K562 (cell line): ENCODE results near the gene MRPL40. TPM values are rescaled to one million over a fixed set of nuclear protein-coding genes. Genes with fewer than 3 reads are reported as not detected.

Experiments used
- ARNT ChIP-seq, 2 experiments: fragments of 450-650 bp; IDR thresholded peaks; 2 replicates each; pipeline ENCODE4 v1.6.1; 2016; ENCODE audit warnings: mild to moderate bottlenecking in 1 of 2
- ASH1L ChIP-seq: fragments of 450-650 bp; IDR thresholded peaks from 2 replicates; pipeline ENCODE4 v1.6.1; 2018; ENCODE audit warnings: borderline replicate concordance, mild to moderate bottlenecking, low read depth; ENCODE audit not compliant: partially characterized antibody
- BHLHE40 ChIP-seq: IDR thresholded peaks from 2 replicates; pipeline ENCODE4 v1.6.1; 2011; ENCODE audit warnings: low read length, improper control_type of control experiment
- BMI1 ChIP-seq: fragments of 150-350 bp; IDR thresholded peaks from 2 replicates; pipeline ENCODE4 v1.6.1; 2014; ENCODE audit warnings: low read length
- CBX1 ChIP-seq: sonication (generic); IDR thresholded peaks from 2 replicates; pipeline ENCODE4 v1.6.1; 2016; ENCODE audit warnings: antibody characterized with exemption, low read depth, mild to moderate bottlenecking
- COPS2 ChIP-seq: fragments of 450-650 bp; conservative IDR thresholded peaks from 2 replicates; pipeline ENCODE4 v1.6.1; 2016; ENCODE audit warnings: mild to moderate bottlenecking, moderate library complexity
- ELF1 ChIP-seq: fragments of 200-800 bp; sonication (Bioruptor generic); IDR thresholded peaks from 2 replicates; pipeline ENCODE4 v1.6.1; 2016; ENCODE audit warnings: missing genetic modification characterization, missing compliant biosample characterization
- ETS2 ChIP-seq: IDR thresholded peaks from 2 replicates; pipeline ENCODE4 v1.6.1; 2016; ENCODE audit warnings: borderline replicate concordance, missing genetic modification characterization, mild to moderate bottlenecking, moderate library complexity, missing compliant biosample characterization; ENCODE audit not compliant: poor library complexity, severe bottlenecking
- FIP1L1 ChIP-seq: fragments of 200-400 bp; formaldehyde crosslinking; IDR thresholded peaks from 2 replicates; pipeline ENCODE4 v1.6.1; 2018; ENCODE audit warnings: mild to moderate bottlenecking, low read depth, low read length; ENCODE audit not compliant: poor library complexity, severe bottlenecking
- GATAD2A ChIP-seq: fragments of 450-650 bp; IDR thresholded peaks from 2 replicates; pipeline ENCODE4 v1.6.1; 2017
- HBP1 ChIP-seq: fragments of 450-650 bp; formaldehyde crosslinking; IDR thresholded peaks from 2 replicates; pipeline ENCODE4 v1.4.0; 2022; ENCODE audit warnings: missing genetic modification characterization
- HIVEP1 ChIP-seq: fragments of 250-450 bp; sonication (Bioruptor Pico); IDR thresholded peaks from 2 replicates; pipeline ENCODE4 v1.4.0; 2020; ENCODE audit warnings: mild to moderate bottlenecking
- KDM2B ChIP-seq: fragments of 250-450 bp; sonication (Bioruptor Pico); IDR thresholded peaks from 2 replicates; pipeline ENCODE4 v1.8.0; 2021; ENCODE audit warnings: mild to moderate bottlenecking, moderate library complexity
- KLF1 ChIP-seq: fragments of 450-650 bp; IDR thresholded peaks from 2 replicates; pipeline ENCODE4 v1.6.1; 2016; ENCODE audit warnings: missing genetic modification characterization, missing compliant biosample characterization
- MAFF ChIP-seq: IDR thresholded peaks from 2 replicates; pipeline ENCODE4 v1.6.1; 2012; ENCODE audit warnings: low read length, improper control_type of control experiment
- MECOM ChIP-seq: fragments of 250-450 bp; sonication (Bioruptor Pico); IDR thresholded peaks from 2 replicates; pipeline ENCODE4 v1.8.0; 2022; ENCODE audit warnings: inconsistent platforms
- MTA2 ChIP-seq: fragments of 450-650 bp; IDR thresholded peaks from 2 replicates; pipeline ENCODE4 v1.6.1; 2016; ENCODE audit warnings: low read depth
- MYC ChIP-seq, 2 experiments: fragments of 250-450 bp in 1 of 2; sonication (Bioruptor Pico) in 1 of 2; IDR thresholded peaks; 2 replicates each; pipeline versions ENCODE4 v1.5.1 to v1.6.1; 2012 to 2021; ENCODE audit warnings: low read depth in 2 of 2, borderline replicate concordance in 1 of 2, improper control_type of control experiment in 1 of 2, low read length in 1 of 2, mild to moderate bottlenecking in 1 of 2, moderate library complexity in 1 of 2
- RAD51 ChIP-seq: fragments of 450-650 bp; IDR thresholded peaks from 2 replicates; pipeline ENCODE4 v1.7.1; 2016; ENCODE audit warnings: low read depth, mild to moderate bottlenecking, borderline replicate concordance
- RBM25 ChIP-seq: fragments of 200-400 bp; formaldehyde crosslinking; IDR thresholded peaks from 2 replicates; pipeline ENCODE4 v1.6.1; 2018; ENCODE audit warnings: low read length, low read depth, moderate library complexity; ENCODE audit not compliant: severe bottlenecking
- SIRT6 ChIP-seq: IDR thresholded peaks from one replicate; pipeline ENCODE4 v1.6.1; 2012; ENCODE audit warnings: low read depth, mild to moderate bottlenecking, control low read depth, inconsistent platforms, low read length, moderate library complexity
- SMC3 ChIP-seq: conservative IDR thresholded peaks from 2 replicates; pipeline ENCODE4 v1.6.1; 2011; ENCODE audit warnings: low read depth, low read length, improper control_type of control experiment; ENCODE audit not compliant: insufficient read depth
- TGIF2 ChIP-seq: sonication (generic); formaldehyde crosslinking; IDR thresholded peaks from 2 replicates; pipeline ENCODE4 v1.8.1; 2022; ENCODE audit warnings: mild to moderate bottlenecking, missing genetic modification reagents, moderate library complexity
- TSC22D4 ChIP-seq: fragments of 450-650 bp; IDR thresholded peaks from 2 replicates; pipeline ENCODE4 v1.6.1; 2016; ENCODE audit warnings: missing genetic modification characterization, missing biosample characterization, control low read depth
- ZNF143 ChIP-seq: sonication (generic); formaldehyde crosslinking; IDR thresholded peaks from 2 replicates; pipeline ENCODE4 v1.9.0; 2022; ENCODE audit warnings: mild to moderate bottlenecking, missing genetic modification reagents
- ZNF316 ChIP-seq: fragments of 450-650 bp; IDR thresholded peaks from 2 replicates; pipeline ENCODE4 v1.6.1; 2016
- ZNF507 ChIP-seq: conservative IDR thresholded peaks from 2 replicates; pipeline ENCODE4 v1.6.1; 2017; ENCODE audit warnings: missing genetic modification characterization, missing compliant biosample characterization
- polyA plus RNA-seq, 8 experiments: library from polyadenylated mRNA; depleted of rRNA in 4 of 8; stranded (reverse) in 5 of 8; unstranded in 3 of 8; fragments of >200 nt; fragmentation: Nextera tagmentation in 2 of 8; fragmentation: Illumina TruSeq in 1 of 8; extraction: Ambion mirVana in 2 of 8; extraction: Trizol in 1 of 8; gene quantifications; 2 replicates each; pipeline versions ENCODE4 v1.2.1 to v1.2.3, GENCODE V29; 2011 to 2014; ENCODE audit warnings: inconsistent platforms in 1 of 8, missing spikeins in 1 of 8
- total RNA-seq, 7 experiments: library from RNA; depleted of rRNA in 6 of 7; stranded (reverse); fragments of >200 nt in 6 of 7; fragmentation: Illumina TruSeq in 2 of 7; extraction: Trizol in 2 of 7; gene quantifications; 2 replicates each; pipeline versions ENCODE4 v1.2.1 to v1.2.3, GENCODE V29; 2011 to 2021; ENCODE audit warnings: low replicate concordance in 1 of 7
- TF ChIP-seq, protein P1 (sequence below): fragments of 450-650 bp; IDR thresholded peaks from 2 replicates; pipeline ENCODE4 v1.6.1; 2014; ENCODE audit warnings: low read depth, mild to moderate bottlenecking, moderate library complexity, borderline replicate concordance

The MRPL40 gene
- total and polyA plus RNA-seq, 9 of the 15 experiments (the other 6 are each of a cell fraction or from before 2014, with no cell fraction given) = 132 to 652 (median 208) TPM

DNA sequence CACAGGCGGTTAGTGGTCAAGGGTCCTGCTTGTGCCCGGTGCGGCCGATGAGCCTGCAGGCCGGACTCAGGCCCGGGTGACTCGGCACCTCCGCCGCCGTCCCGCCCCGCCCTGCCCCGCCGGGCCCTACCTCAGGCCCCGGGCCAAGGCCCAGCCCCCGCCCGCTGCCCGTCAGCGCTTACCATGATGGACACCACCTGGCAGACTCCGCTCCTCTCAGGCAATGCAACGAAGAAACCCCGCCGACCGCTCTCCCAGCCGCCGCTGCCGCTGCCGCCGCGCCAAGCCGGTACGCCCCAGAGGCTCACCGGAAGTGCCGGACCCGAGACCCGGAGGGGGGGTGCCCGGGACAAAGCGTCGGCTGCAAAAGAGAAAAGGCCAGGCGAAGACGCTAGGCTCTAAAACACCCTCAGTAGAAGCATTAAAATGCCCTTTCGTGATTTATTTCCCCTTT, 46.6 kb downstream of the MRPL40 start, which contains the start of gene UFD1 (continued):
- TF ChIP-seq ETS2 = peak; percentile 98
- TF ChIP-seq FIP1L1 = peak; percentile 82
- no peak for TF ChIP-seq TGIF2 (CRISPR knock-in tag)
- TF ChIP-seq MAFF = peak; percentile 93
- no peak for TF ChIP-seq COPS2
- peak; percentile 30; the same call in 1 of the 2 replicates for TF ChIP-seq KDM2B (CRISPR knock-in tag)
- no peak for TF ChIP-seq HBP1 (CRISPR knock-in tag)
- no peak for TF ChIP-seq RBM25
- TF ChIP-seq ZNF507 (tag) = no peak
- TF ChIP-seq BHLHE40 = peak; percentile 98
- no peak for TF ChIP-seq GATAD2A
- TF ChIP-seq RAD51 = no peak
- TF ChIP-seq SMC3 = peak; percentile 32; the same call in 1 of the 2 replicates
- TF ChIP-seq SIRT6 = peak; percentile 84
- TF ChIP-seq CBX1 = no peak
- TF ChIP-seq MECOM (CRISPR knock-in tag) = no peak
- no peak for TF ChIP-seq ZNF316
- TF ChIP-seq TSC22D4 (tag) = no peak
- peak; percentile 100 for TF ChIP-seq KLF1
- peak; percentile 71; the same call in 1 of the 2 replicates for TF ChIP-seq HIVEP1 (CRISPR knock-in tag)
- TF ChIP-seq ARNT (IDR thresholded peaks at IDR 0.05) = no peak
- TF ChIP-seq, protein P1, sequence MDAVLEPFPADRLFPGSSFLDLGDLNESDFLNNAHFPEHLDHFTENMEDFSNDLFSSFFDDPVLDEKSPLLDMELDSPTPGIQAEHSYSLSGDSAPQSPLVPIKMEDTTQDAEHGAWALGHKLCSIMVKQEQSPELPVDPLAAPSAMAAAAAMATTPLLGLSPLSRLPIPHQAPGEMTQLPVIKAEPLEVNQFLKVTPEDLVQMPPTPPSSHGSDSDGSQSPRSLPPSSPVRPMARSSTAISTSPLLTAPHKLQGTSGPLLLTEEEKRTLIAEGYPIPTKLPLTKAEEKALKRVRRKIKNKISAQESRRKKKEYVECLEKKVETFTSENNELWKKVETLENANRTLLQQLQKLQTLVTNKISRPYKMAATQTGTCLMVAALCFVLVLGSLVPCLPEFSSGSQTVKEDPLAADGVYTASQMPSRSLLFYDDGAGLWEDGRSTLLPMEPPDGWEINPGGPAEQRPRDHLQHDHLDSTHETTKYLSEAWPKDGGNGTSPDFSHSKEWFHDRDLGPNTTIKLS = no peak
- TF ChIP-seq MTA2 = no peak
- no peak for TF ChIP-seq ELF1 (tag)
- TF ChIP-seq ZNF143 = no peak
- TF ChIP-seq ASH1L = no peak
- no peak for TF ChIP-seq BMI1
- TF ChIP-seq MYC (IDR thresholded peaks at IDR 0.05; ENCODE audit: low read depth, low read length) = peak; percentile 87
- no peak for TF ChIP-seq MYC (CRISPR knock-in tag; IDR thresholded peaks at IDR 0.05; ENCODE audit: borderline replicate concordance, low read depth)
